IMR-90 (cell line): ENCODE data around the gene EMSY. TPM values are rescaled to one million over a fixed set of nuclear protein-coding genes. Genes with fewer than 3 reads are reported as not detected.

ENCODE experiments used
- ATAC-seq: fragments of 200-7000 bp; cut with Tn5 transposase; 2 replicates; pipeline ENCODE4 v1.9.1; 2020; ENCODE audit warnings: low read depth, mild to moderate bottlenecking, moderate library complexity
- BruUV-seq: library from RNA; stranded (reverse); fragments of 400-500 nt; replicated peaks from 2 replicates; lab custom pipeline; 2021; lab: Mats Ljungman, UMichigan
- CTCF ChIA-PET: fragments of 300-600 bp; formaldehyde crosslinking; extraction: SDS; loops from one replicate; lab custom pipeline; 2021; ENCODE audit warnings: antibody characterized with exemption; lab: Yijun Ruan, JAX
- POLR2A ChIA-PET: fragments of 300-600 bp; sonication (Branson Sonifier 250); formaldehyde crosslinking; loops from one replicate; lab custom pipeline; 2022; ENCODE audit warnings: antibody characterized with exemption; ENCODE audit not compliant: unreplicated experiment; lab: Charles Lee
- DNase-seq: peaks from one replicate; pipeline ENCODE4 v3.0.0; 2013
- H2AFZ ChIP-seq: replicated peaks from 2 replicates; pipeline ENCODE3; 2013; ENCODE audit warnings: low read length, mild to moderate bottlenecking; ENCODE audit not compliant: poor library complexity
- H2AK5ac ChIP-seq: 2 replicates; pipeline ENCODE4 v1.6.1; 2013; ENCODE audit warnings: low read depth, low read length, inconsistent platforms
- H2AK9ac ChIP-seq: replicated peaks from 2 replicates; pipeline ENCODE3; 2013; ENCODE audit warnings: mild to moderate bottlenecking, low read depth, low read length, moderate library complexity; ENCODE audit not compliant: poor library complexity
- H2BK120ac ChIP-seq: 2 replicates; pipeline ENCODE4 v1.6.1; 2013; ENCODE audit warnings: low read depth, low read length, inconsistent platforms
- H2BK15ac ChIP-seq: 3 replicates; pipeline ENCODE4 v1.6.1; 2013; ENCODE audit warnings: low read depth, low read length, inconsistent platforms
- H2BK20ac ChIP-seq: 2 replicates; pipeline ENCODE4 v1.6.1; 2013; ENCODE audit warnings: low read depth, mild to moderate bottlenecking, inconsistent platforms, low read length, moderate library complexity
- H2BK5ac ChIP-seq: 2 replicates; pipeline ENCODE4 v1.6.1; 2013; ENCODE audit warnings: mild to moderate bottlenecking, low read depth, low read length, inconsistent platforms; ENCODE audit not compliant: poor library complexity, severe bottlenecking
- H3K14ac ChIP-seq: replicated peaks from 2 replicates; pipeline ENCODE4 v1.6.1; 2013; ENCODE audit warnings: low read depth, low read length, inconsistent platforms
- H3K18ac ChIP-seq: 2 replicates; pipeline ENCODE4 v1.6.1; 2013; ENCODE audit warnings: low read depth, low read length, control low read depth
- H3K23ac ChIP-seq: 2 replicates; pipeline ENCODE4 v1.6.1; 2013; ENCODE audit warnings: low read depth, low read length, inconsistent platforms
- H3K27ac ChIP-seq: 2 replicates; pipeline ENCODE4 v1.5.1; 2013; ENCODE audit warnings: mild to moderate bottlenecking, control low read depth, low read length; ENCODE audit not compliant: insufficient read depth
- H3K27me3 ChIP-seq: 2 replicates; pipeline ENCODE4 v1.6.1; 2013; ENCODE audit warnings: low read length; ENCODE audit not compliant: control insufficient read depth, insufficient read depth
- H3K36me3 ChIP-seq: 2 replicates; pipeline ENCODE4 v1.6.1; 2013; ENCODE audit warnings: low read length, mixed read lengths; ENCODE audit not compliant: control insufficient read depth, insufficient read depth
- H3K4ac ChIP-seq: 2 replicates; pipeline ENCODE4 v1.6.1; 2013; ENCODE audit warnings: low read depth, low read length, inconsistent platforms
- H3K4me1 ChIP-seq: 2 replicates; pipeline ENCODE4 v1.6.1; 2013; ENCODE audit warnings: low read length, mixed read lengths; ENCODE audit not compliant: control insufficient read depth, insufficient read depth
- H3K4me2 ChIP-seq: 2 replicates; pipeline ENCODE4 v1.6.1; 2013; ENCODE audit warnings: low read depth, mild to moderate bottlenecking, control low read depth, low read length, moderate library complexity
- H3K4me3 ChIP-seq: 2 replicates; pipeline ENCODE4 v1.5.1; 2013; ENCODE audit warnings: low read depth, mild to moderate bottlenecking, control low read depth, low read length, moderate library complexity; ENCODE audit not compliant: insufficient read depth
- H3K56ac ChIP-seq: 2 replicates; pipeline ENCODE4 v1.6.1; 2013; ENCODE audit warnings: low read length, inconsistent platforms; ENCODE audit not compliant: insufficient read depth; ENCODE audit errors: extremely low read depth
- H3K79me1 ChIP-seq, 2 experiments: 2 replicates each; pipeline ENCODE4 v1.6.1; 2013; ENCODE audit warnings: low read length in 2 of 2, inconsistent platforms in 1 of 2, low read depth in 1 of 2
- H3K9ac ChIP-seq: 2 replicates; pipeline ENCODE4 v1.6.1; 2013; ENCODE audit warnings: low read depth, low read length, control low read depth
- H3K9me1 ChIP-seq: 2 replicates; pipeline ENCODE4 v1.6.1; 2013; ENCODE audit warnings: low read length, inconsistent platforms; ENCODE audit not compliant: insufficient read depth
- H3K9me3 ChIP-seq: 2 replicates; pipeline ENCODE4 v1.6.1; 2013; ENCODE audit warnings: low read length; ENCODE audit not compliant: control insufficient read depth, insufficient read depth
- H4K20me1 ChIP-seq: 2 replicates; pipeline ENCODE4 v1.6.1; 2013; ENCODE audit warnings: low read length, inconsistent platforms; ENCODE audit not compliant: insufficient read depth
- H4K5ac ChIP-seq: 2 replicates; pipeline ENCODE4 v1.6.1; 2013; ENCODE audit warnings: mild to moderate bottlenecking, low read depth, low read length, control low read depth
- H4K8ac ChIP-seq, 2 experiments: 2 replicates each; pipeline ENCODE4 v1.6.1; 2013; ENCODE audit warnings: low read depth in 2 of 2, low read length in 2 of 2, control low read depth in 1 of 2, inconsistent platforms in 1 of 2
- H4K91ac ChIP-seq: 2 replicates; pipeline ENCODE4 v1.6.1; 2013; ENCODE audit warnings: low read depth, low read length, inconsistent platforms; ENCODE audit not compliant: insufficient read depth
- BHLHE40 ChIP-seq: fragments of 150-350 bp; IDR thresholded peaks from 2 replicates; pipeline ENCODE4 v1.6.1; 2016; ENCODE audit warnings: mild to moderate bottlenecking, low read depth, low read length
- CEBPB ChIP-seq: IDR thresholded peaks from 2 replicates; pipeline ENCODE4 v1.6.1; 2012; ENCODE audit warnings: low read depth, low read length, improper control_type of control experiment
- CHD1 ChIP-seq: IDR thresholded peaks from 2 replicates; pipeline ENCODE4 v1.6.1; 2012; ENCODE audit warnings: low read depth, low read length, improper control_type of control experiment
- CTCF ChIP-seq: conservative IDR thresholded peaks from 2 replicates; pipeline ENCODE4 v1.5.1; 2012; ENCODE audit warnings: mild to moderate bottlenecking, low read depth, low read length, improper control_type of control experiment
- MAFK ChIP-seq: IDR thresholded peaks from 2 replicates; pipeline ENCODE4 v1.6.1; 2012; ENCODE audit warnings: low read depth, low read length, improper control_type of control experiment
- MXI1 ChIP-seq: IDR thresholded peaks from 2 replicates; pipeline ENCODE4 v1.6.1; 2012; ENCODE audit warnings: low read depth, mild to moderate bottlenecking, low read length, moderate library complexity, borderline replicate concordance
- NFE2L2 ChIP-seq: fragments of 150-350 bp; IDR thresholded peaks from 2 replicates; pipeline ENCODE4 v1.6.1; 2016; ENCODE audit warnings: low read depth, mild to moderate bottlenecking, low read length
- POLR2A ChIP-seq: IDR thresholded peaks from 2 replicates; pipeline ENCODE4 v1.6.1; 2012; ENCODE audit warnings: mild to moderate bottlenecking, low read depth, low read length
- RAD21 ChIP-seq: IDR thresholded peaks from 2 replicates; pipeline ENCODE4 v1.6.1; 2012; ENCODE audit warnings: low read length, improper control_type of control experiment
- RCOR1 ChIP-seq: IDR thresholded peaks from 2 replicates; pipeline ENCODE4 v1.6.1; 2012; ENCODE audit warnings: mild to moderate bottlenecking, low read length, improper control_type of control experiment; ENCODE audit not compliant: insufficient replicate concordance
- SMC3 ChIP-seq: fragments of 150-350 bp; IDR thresholded peaks from 2 replicates; pipeline ENCODE4 v1.6.1; 2016; ENCODE audit warnings: low read depth, mild to moderate bottlenecking, antibody characterized with exemption, low read length, moderate library complexity
- USF2 ChIP-seq: fragments of 150-350 bp; IDR thresholded peaks from 2 replicates; pipeline ENCODE4 v1.6.1; 2017; ENCODE audit warnings: mild to moderate bottlenecking, antibody characterized with exemption, low read length, low read depth
- WGBS, 2 experiments: methylation state at CpG; one replicate each; pipeline versions ENCODE4 v1.1.5 to v1.1.7; 2013; ENCODE audit warnings: missing lambda C conversion rate in 2 of 2; ENCODE audit not compliant: insufficient read length in 1 of 2; ENCODE audit errors: extremely low coverage in 2 of 2; 5-methylcytosine and 5-hydroxymethylcytosine counted together
- dilution Hi-C: fragments of 300-500 bp; cut with HindIII; formaldehyde crosslinking; loops from one replicate; pipeline ENCODE4 v1.14.3; 2018; ENCODE audit warnings: low sequenced_read_pairs; ENCODE audit not compliant: unreplicated experiment
- in situ Hi-C: fragments of 300-500 bp; cut with MboI; formaldehyde crosslinking; loops from 3 replicates; pipeline ENCODE4 v1.14.3; 2019; ENCODE audit warnings: low sequenced_read_pairs, inconsistent platforms, mixed read lengths
- intact Hi-C: fragments of 100-400 bp; cut with micrococcal nuclease; formaldehyde crosslinking; loops from 2 replicates; pipeline ENCODE4 v1.10.0; 2022
- polyA plus RNA-seq, 3 experiments: library from polyadenylated mRNA; depleted of rRNA; stranded (reverse); fragments of >200 nt; gene quantifications; 2 replicates each; pipeline ENCODE4 v1.2.3, GENCODE V29; 2012; ENCODE audit warnings: low replicate concordance in 1 of 3
- total RNA-seq: library from RNA; depleted of rRNA; stranded (reverse); fragments of >200 nt; gene quantifications from 2 replicates; pipeline ENCODE4 v1.2.3, GENCODE V29; 2012
- TF ChIP-seq, protein P1 (sequence below): fragments of 150-350 bp; IDR thresholded peaks from 2 replicates; pipeline ENCODE4 v1.6.1; 2016; ENCODE audit warnings: low read depth, mild to moderate bottlenecking, low read length, moderate library complexity, borderline replicate concordance

The EMSY gene
- total and polyA plus RNA-seq, 2 of the 4 experiments (the other 2 are of a cell fraction): 14.1 to 22.0 TPM

- TF ChIP-seq CEBPB: no peak
- no peak for TF ChIP-seq BHLHE40
- TF ChIP-seq RCOR1: no peak
- TF ChIP-seq RAD21: no peak
Observed at GRCh38 chr11:76495019-76495418, 50.2 kb downstream of the EMSY start (continued).

DNA sequence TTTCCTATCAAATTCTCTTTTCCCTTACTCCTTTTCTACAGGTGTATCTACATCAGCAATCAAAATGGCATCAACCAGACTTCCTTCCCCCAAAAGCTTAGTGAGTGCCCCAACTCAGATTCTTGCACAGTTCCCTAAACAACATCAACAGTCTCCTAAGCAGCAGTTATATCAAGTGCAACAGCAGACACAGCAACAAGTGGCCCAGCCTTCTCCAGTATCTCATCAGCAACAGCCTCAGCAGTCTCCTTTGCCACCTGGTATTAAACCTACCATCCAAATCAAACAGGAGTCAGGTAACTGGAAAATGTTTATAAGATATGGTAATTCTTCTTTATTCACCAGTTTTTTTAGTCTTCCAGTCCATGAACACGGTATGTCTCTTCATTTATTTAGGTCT, 51.4 kb downstream of the EMSY start:
- no peak overlapping the region for H2BK15ac ChIP-seq
- H3K9me3 ChIP-seq: no peaks in the 10 kb centered on the region; the same call in none of the 2 replicates
- POLR2A ChIA-PET: no interaction called here
- H3K14ac ChIP-seq: no peak overlapping the region
- no peaks in the 10 kb centered on the region for H3K4me1 ChIP-seq
- H4K20me1 ChIP-seq: no peaks in the 10 kb centered on the region
- H4K91ac ChIP-seq: no peak overlapping the region
- H4K5ac ChIP-seq: no peak overlapping the region
- H3K23ac ChIP-seq: no peak overlapping the region
- ATAC-seq (no peak), DNase-seq (no peak)
- H3K4me3 ChIP-seq: no peak overlapping the region
- H2BK120ac ChIP-seq: no peak overlapping the region
- no peak overlapping the region for H2BK20ac ChIP-seq
- no CpG with 5 or more reads among the region's 1 CpG for WGBS, 2 experiments
- H3K4ac ChIP-seq: no peak overlapping the region
- in situ Hi-C loops (no loop called here), dilution Hi-C loops (no loop called here), intact Hi-C loops (no loop called here)
- no peak overlapping the region for H2AFZ ChIP-seq
- H3K9ac ChIP-seq: no peak overlapping the region
- H2AK5ac ChIP-seq: no peak overlapping the region
- peaks cover 13% of the 10 kb centered on the region for H3K36me3 ChIP-seq
- H3K79me1 ChIP-seq: peaks cover 2 to 29% of the 10 kb centered on the region in 2 experiments; a peak in 3 of 4 replicates
- no peak overlapping the region for H3K18ac ChIP-seq
- H2BK5ac ChIP-seq: no peak overlapping the region
- no peak overlapping the region for H2AK9ac ChIP-seq
- H3K9me1 ChIP-seq: peaks cover 7% of the 10 kb centered on the region
- no peak overlapping the region for H3K56ac ChIP-seq
- H3K27ac ChIP-seq: no peak overlapping the region
- no peak for TF ChIP-seq CHD1
- TF ChIP-seq POLR2A: no peak
- TF ChIP-seq MAFK: no peak
- TF ChIP-seq NFE2L2: no peak
- TF ChIP-seq BHLHE40: no peak
- no peak for TF ChIP-seq SMC3
- TF ChIP-seq, protein P1, sequence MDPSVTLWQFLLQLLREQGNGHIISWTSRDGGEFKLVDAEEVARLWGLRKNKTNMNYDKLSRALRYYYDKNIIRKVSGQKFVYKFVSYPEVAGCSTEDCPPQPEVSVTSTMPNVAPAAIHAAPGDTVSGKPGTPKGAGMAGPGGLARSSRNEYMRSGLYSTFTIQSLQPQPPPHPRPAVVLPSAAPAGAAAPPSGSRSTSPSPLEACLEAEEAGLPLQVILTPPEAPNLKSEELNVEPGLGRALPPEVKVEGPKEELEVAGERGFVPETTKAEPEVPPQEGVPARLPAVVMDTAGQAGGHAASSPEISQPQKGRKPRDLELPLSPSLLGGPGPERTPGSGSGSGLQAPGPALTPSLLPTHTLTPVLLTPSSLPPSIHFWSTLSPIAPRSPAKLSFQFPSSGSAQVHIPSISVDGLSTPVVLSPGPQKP: no peak
- TF ChIP-seq USF2: no peak
- no peak for TF ChIP-seq CEBPB
- TF ChIP-seq CTCF: no peak
- TF ChIP-seq MXI1: no peak
- TF ChIP-seq RCOR1: no peak
- no peak overlapping the region for H3K4me2 ChIP-seq
- no peak overlapping the region for H4K8ac ChIP-seq
- no peaks in the 10 kb centered on the region for H3K27me3 ChIP-seq
- BruUV-seq: no TSS peak
- CTCF ChIA-PET: no interaction called here
